Breast epithelium (tissue), 4 donors: ENCODE measurements around the gene UGP2. TPM values are rescaled to one million over a fixed set of nuclear protein-coding genes. Genes with fewer than 3 reads are reported as not detected.

Experiments used
- DNase-seq, 2 donors: peaks; one replicate each; pipeline ENCODE4 v3.0.0-alpha.2; 2019; ENCODE audit warnings: low spot score in 2 of 2
- H3K27ac ChIP-seq, 2 donors: fragments of 200-600 bp; sonication (generic) in 1 of 2; one replicate each; pipeline ENCODE4 v1.5.1; 2016 to 2019; ENCODE audit warnings: mild to moderate bottlenecking in 1 of 2
- H3K27me3 ChIP-seq, 2 donors: fragments of 200-600 bp; sonication (generic) in 1 of 2; one replicate each; pipeline versions ENCODE4 v1.5.1 to v1.6.0; 2017 to 2019; ENCODE audit warnings: control low read depth in 1 of 2, mild to moderate bottlenecking in 1 of 2
- H3K36me3 ChIP-seq: fragments of 200-600 bp; one replicate; pipeline ENCODE4 v1.5.1; 2019
- H3K4me1 ChIP-seq, 2 donors: fragments of 200-600 bp; sonication (generic); one replicate each; pipeline ENCODE4 v1.5.1; 2016 to 2019; ENCODE audit warnings: control low read depth in 1 of 2
- H3K4me3 ChIP-seq, 3 donors: fragments of 200-600 bp; sonication (generic); 1 replicate in 2 of 3; 2 replicates in 1 of 3; pipeline ENCODE4 v1.5.1; 2016 to 2019; ENCODE audit warnings: mild to moderate bottlenecking in 3 of 3, moderate library complexity in 2 of 3
- H3K9me3 ChIP-seq, 2 donors: fragments of 200-600 bp; sonication (generic) in 1 of 2; one replicate each; pipeline ENCODE4 v1.5.1; 2016 to 2019; ENCODE audit warnings: control low read depth in 1 of 2
- POLR2A ChIP-seq: fragments of 450-650 bp; IDR thresholded peaks from one replicate; pipeline ENCODE4 v1.6.1; 2016; ENCODE audit warnings: antibody characterized with exemption, mild to moderate bottlenecking, moderate library complexity
- POLR2AphosphoS5 ChIP-seq, 3 donors: sonication (generic); formaldehyde crosslinking; IDR thresholded peaks; one replicate each; pipeline ENCODE4 v1.6.1; 2017; ENCODE audit warnings: antibody characterized with exemption in 3 of 3
- intact Hi-C: fragments of 100-400 bp; cut with DNase I; formaldehyde crosslinking; loops from one replicate; pipeline ENCODE4 v1.15.1; 2023; ENCODE audit warnings: low total_unique reads
- total RNA-seq, 3 donors: library from RNA; depleted of rRNA; stranded (reverse); fragments of >200 nt; gene quantifications; one replicate each; pipeline ENCODE4 v1.1.0, GENCODE V29; 2016
- TF ChIP-seq, protein P1 (sequence below), 3 donors: fragments of 450-650 bp; IDR thresholded peaks; one replicate each; pipeline ENCODE4 v1.5.1; 2016 to 2017; ENCODE audit warnings: antibody characterized with exemption in 3 of 3, mild to moderate bottlenecking in 3 of 3, moderate library complexity in 3 of 3

UGP2 gene
- total RNA-seq, 3 donors from 2014 or later = 147 to 337 (median 204) TPM

DNA sequence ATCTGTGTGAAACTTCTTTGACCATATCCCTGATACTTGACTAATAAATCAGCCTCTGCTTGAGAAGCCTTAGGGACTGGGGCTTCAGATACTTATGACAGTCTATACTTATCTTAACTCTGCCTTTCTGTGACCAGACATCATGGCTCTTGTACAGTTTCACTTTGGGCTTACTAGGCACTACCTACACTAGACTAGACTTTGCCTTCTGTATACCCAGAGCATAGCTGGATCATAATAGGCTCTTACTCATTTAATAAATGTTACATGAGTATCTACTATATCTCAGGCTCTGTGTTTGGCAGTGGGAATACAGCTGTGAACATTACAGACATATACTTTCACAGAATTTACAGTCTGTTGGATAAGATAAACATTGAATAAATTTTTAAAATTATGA is 9.0 kb downstream of the UGP2 start:
- H3K27ac ChIP-seq = no peak overlapping the region
- peaks cover 0 to 9% of the 10 kb centered on the region in 2 donors for H3K4me1 ChIP-seq
- H3K9me3 ChIP-seq = no peaks in the 10 kb centered on the region
- intact Hi-C loops = no loop called here
- no peak for TF ChIP-seq POLR2AphosphoS5 (IDR thresholded peaks at IDR 0.05)
- TF ChIP-seq, protein P1, sequence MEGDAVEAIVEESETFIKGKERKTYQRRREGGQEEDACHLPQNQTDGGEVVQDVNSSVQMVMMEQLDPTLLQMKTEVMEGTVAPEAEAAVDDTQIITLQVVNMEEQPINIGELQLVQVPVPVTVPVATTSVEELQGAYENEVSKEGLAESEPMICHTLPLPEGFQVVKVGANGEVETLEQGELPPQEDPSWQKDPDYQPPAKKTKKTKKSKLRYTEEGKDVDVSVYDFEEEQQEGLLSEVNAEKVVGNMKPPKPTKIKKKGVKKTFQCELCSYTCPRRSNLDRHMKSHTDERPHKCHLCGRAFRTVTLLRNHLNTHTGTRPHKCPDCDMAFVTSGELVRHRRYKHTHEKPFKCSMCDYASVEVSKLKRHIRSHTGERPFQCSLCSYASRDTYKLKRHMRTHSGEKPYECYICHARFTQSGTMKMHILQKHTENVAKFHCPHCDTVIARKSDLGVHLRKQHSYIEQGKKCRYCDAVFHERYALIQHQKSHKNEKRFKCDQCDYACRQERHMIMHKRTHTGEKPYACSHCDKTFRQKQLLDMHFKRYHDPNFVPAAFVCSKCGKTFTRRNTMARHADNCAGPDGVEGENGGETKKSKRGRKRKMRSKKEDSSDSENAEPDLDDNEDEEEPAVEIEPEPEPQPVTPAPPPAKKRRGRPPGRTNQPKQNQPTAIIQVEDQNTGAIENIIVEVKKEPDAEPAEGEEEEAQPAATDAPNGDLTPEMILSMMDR (IDR thresholded peaks at IDR 0.05) = no peak
- TF ChIP-seq POLR2A = no peak
- H3K27me3 ChIP-seq = no peaks in the 10 kb centered on the region
- no peaks in the 10 kb centered on the region for H3K36me3 ChIP-seq
- no peak overlapping the region for H3K4me3 ChIP-seq
- no peak for DNase-seq

DNA sequence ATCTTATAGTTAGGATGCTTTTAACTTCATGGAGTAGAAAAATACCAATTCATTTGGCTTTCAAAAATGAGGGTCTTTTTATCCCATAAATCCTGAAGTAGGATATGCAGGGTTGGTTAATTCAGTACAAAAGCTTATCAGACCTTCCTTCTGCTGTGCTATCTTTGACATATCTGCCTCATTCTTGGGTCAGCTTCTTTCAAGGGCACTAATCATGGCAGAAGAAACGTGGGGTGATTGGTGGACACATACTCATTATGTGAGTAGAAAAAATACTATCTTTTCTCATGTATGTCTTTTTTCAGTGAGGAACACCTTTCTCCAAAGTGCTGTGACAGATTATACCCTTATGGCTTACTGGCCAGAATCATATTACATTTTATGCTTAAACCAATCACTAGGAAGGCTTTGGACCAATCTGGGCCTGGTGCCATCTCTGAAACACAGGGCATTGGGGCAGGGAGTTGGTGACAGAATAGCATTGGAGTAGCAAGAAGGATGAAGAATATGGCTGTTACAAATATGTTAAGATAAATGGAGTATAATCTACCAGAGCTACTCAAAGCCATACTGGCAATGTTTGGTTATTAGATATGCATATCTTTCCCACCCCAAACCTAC is 10.1 kb downstream of the UGP2 start:
- no peak for DNase-seq
- Histone ChIP-seq H3K9me3 (no peaks in the 10 kb centered on the region), H3K4me3 (no peak overlapping the region), H3K4me1 (peaks cover 0 to 9% of the 10 kb centered on the region in 2 donors), H3K36me3 (no peaks in the 10 kb centered on the region), H3K27ac (no peak overlapping the region), H3K27me3 (no peaks in the 10 kb centered on the region)
- TF ChIP-seq POLR2AphosphoS5 (IDR thresholded peaks at IDR 0.05) (no peak), POLR2A (no peak)
- TF ChIP-seq, protein P1 (IDR thresholded peaks at IDR 0.05) = no peak
- intact Hi-C loops = no loop called here

DNA sequence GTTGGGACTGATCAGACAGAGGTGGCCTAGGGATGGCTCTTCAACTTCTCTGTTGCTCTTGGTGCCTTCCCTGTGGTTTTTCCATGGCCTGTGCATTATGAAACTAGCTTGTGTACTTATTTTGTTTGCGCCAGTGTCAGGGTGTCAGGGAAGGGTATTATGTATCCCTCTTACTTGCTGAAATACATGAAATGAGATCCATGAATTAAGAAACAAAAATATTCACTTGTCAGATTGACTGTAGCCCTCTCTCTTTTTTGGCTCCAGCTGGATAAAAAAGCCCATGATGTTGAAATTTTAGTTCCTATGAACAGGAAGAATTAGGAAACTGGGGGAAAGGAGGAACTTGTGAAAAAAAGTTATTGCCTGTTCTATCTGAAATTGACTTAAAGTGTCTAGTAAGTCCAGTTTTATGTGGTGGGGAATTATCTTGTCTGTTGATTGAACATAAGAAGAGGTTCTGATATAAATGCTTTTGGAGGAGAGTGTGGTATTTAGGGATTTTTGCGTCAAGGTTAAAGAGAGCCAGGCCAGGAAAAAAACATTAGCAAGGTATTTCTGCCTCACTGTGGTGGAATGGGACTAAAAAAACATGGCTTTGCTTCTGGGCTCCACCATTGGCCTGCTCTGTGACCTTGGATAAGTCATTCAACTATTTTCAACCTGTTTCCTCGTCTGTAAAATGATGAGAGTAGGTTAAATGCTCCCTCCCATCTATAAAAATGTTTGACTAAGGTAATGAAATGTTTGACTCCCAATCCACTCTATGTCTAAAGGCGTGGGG is 12.0 kb downstream of the UGP2 start:
- Histone ChIP-seq H3K27me3 (no peaks in the 10 kb centered on the region), H3K4me1 (peaks cover 0 to 9% of the 10 kb centered on the region in 2 donors), H3K4me3 (no peak overlapping the region), H3K27ac (peak overlapping the region; percentile 34 to 36), H3K9me3 (no peaks in the 10 kb centered on the region), H3K36me3 (no peaks in the 10 kb centered on the region)
- no peak for DNase-seq
- TF ChIP-seq, protein P1 (IDR thresholded peaks at IDR 0.05) = no peak
- TF ChIP-seq POLR2AphosphoS5 (IDR thresholded peaks at IDR 0.05) (no peak), POLR2A (no peak)
- intact Hi-C loops = no loop called here

DNA sequence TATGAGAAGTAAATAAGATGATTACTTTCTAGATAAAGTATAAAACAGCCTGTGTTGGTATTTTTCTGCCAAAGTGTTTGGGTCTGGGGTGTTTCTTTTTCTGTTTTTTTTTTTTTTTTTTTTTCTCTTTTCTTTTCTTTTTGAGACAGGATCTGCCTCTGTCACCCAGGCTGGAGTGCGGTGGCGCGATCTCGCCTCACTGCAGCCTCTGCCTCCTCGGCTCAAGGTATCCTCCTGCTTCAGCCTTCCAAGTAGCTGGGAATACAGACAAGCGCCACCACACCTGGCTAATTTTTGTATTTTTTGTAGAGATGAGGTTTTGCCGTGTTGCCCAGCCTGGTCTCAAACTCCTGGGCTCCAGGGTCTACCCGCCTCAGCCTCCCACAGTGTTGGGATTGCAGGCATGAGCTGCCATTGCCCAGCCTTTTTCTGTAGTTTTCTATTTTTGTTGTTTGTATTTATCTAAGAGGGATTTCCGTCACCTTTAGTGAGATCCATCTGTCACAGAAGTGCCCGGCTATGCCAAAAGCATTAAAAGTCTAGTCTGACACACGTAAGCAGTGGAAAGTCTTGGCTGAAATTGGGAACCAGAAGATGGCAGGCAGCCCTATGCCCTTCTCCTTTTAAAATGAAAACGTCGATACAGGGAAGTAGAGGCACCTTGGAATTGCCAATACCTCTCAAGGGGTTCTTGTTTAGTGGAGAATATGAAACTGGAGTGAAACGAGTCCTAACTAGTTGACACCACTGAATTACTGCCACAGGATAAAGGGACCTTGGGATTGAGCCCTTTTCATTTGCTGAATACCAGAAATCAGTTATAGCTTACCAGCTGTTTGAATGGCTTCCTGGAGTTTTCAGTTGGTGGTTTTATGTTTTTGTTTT is 14.0 kb downstream of the UGP2 start:
- no peak overlapping the region for H3K4me3 ChIP-seq
- no peak for DNase-seq
- H3K27me3 ChIP-seq = no peaks in the 10 kb centered on the region
- H3K36me3 ChIP-seq = no peaks in the 10 kb centered on the region
- TF ChIP-seq POLR2A = no peak
- TF ChIP-seq, protein P1 (IDR thresholded peaks at IDR 0.05) = no peak
- intact Hi-C loops = no loop called here
- H3K9me3 ChIP-seq = no peaks in the 10 kb centered on the region
- peak overlapping the region; percentile 11 to 23 for H3K27ac ChIP-seq
- H3K4me1 ChIP-seq = peaks cover 0 to 7% of the 10 kb centered on the region in 2 donors

DNA sequence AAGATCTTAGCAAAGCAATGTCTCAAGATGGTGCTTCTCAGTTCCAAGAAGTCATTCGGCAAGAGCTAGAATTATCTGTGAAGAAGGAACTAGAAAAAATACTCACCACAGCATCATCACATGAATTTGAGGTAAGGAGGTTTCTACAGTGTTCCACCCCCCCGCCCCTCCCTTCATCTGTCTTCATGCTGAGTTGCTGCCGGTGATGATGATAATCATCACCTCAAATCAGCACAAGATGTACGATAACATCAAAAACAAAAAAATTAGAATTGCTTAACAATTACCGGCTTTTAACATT is 14.6 kb downstream of the UGP2 start:
- Histone ChIP-seq H3K4me3 (no peak overlapping the region), H3K36me3 (no peaks in the 10 kb centered on the region), H3K4me1 (peaks cover 0 to 2% of the 10 kb centered on the region in 2 donors), H3K27me3 (no peaks in the 10 kb centered on the region), H3K27ac (peak overlapping the region in 1 of 2 donors; percentile 23), H3K9me3 (no peaks in the 10 kb centered on the region)
- DNase-seq = no peak
- intact Hi-C loops = no loop called here
- no peak for TF ChIP-seq POLR2AphosphoS5 (IDR thresholded peaks at IDR 0.05)
- TF ChIP-seq POLR2A = no peak
- TF ChIP-seq, protein P1 (IDR thresholded peaks at IDR 0.05) = no peak
